H1 (cell line): ENCODE results near the gene PHF3. TPM values are rescaled to one million over a fixed set of nuclear protein-coding genes. Genes with fewer than 3 reads are reported as not detected.

Source experiments
- CTCF ChIA-PET: fragments of 300-600 bp; sonication (Branson Sonifier 250); formaldehyde crosslinking; loops from one replicate; lab custom pipeline; 2021; ENCODE audit not compliant: partially characterized antibody; lab: Charles Lee
- POLR2A ChIA-PET: fragments of 300-600 bp; sonication (Branson Sonifier 250); formaldehyde crosslinking; loops from one replicate; lab custom pipeline; 2021; ENCODE audit warnings: inconsistent platforms; ENCODE audit not compliant: partially characterized antibody; lab: Charles Lee
- DNase-seq, 2 experiments: peaks; one replicate each; pipeline versions ENCODE4 v3.0.0 to v3.0.0-alpha.2; 2010 to 2022; ENCODE audit warnings: low spot score in 2 of 2, low read depth in 1 of 2, mixed read lengths in 1 of 2
- FAIRE-seq: peaks from 2 replicates; lab custom pipeline; 2011; peaks lifted over from hg19 to GRCh38; lab: Jason Lieb, UNC
- H2AFZ ChIP-seq: 2 replicates; pipeline ENCODE4 v1.8.1; 2012; ENCODE audit warnings: low read length, inconsistent platforms
- H2AK5ac ChIP-seq: 2 replicates; pipeline ENCODE4 v1.6.1; 2013; ENCODE audit warnings: low read depth, low read length
- H2BK120ac ChIP-seq: replicated peaks from 2 replicates; pipeline ENCODE3; 2013; ENCODE audit warnings: low read depth, low read length, inconsistent platforms
- H2BK12ac ChIP-seq: 2 replicates; pipeline ENCODE4 v1.6.1; 2013; ENCODE audit warnings: low read depth, low read length
- H2BK15ac ChIP-seq: 2 replicates; pipeline ENCODE4 v1.6.1; 2013; ENCODE audit warnings: low read length
- H2BK20ac ChIP-seq: 2 replicates; pipeline ENCODE4 v1.6.1; 2013; ENCODE audit warnings: low read length
- H2BK5ac ChIP-seq: 2 replicates; pipeline ENCODE4 v1.6.1; 2013; ENCODE audit warnings: low read depth, low read length
- H3K14ac ChIP-seq: 2 replicates; pipeline ENCODE4 v1.6.1; 2013; ENCODE audit warnings: inconsistent platforms; ENCODE audit not compliant: insufficient read length
- H3K18ac ChIP-seq: 2 replicates; pipeline ENCODE4 v1.6.1; 2013; ENCODE audit warnings: low read length; ENCODE audit errors: extremely low read depth
- H3K23ac ChIP-seq: 2 replicates; pipeline ENCODE4 v1.6.1; 2013; ENCODE audit warnings: inconsistent platforms; ENCODE audit not compliant: insufficient read length
- H3K23me2 ChIP-seq: 2 replicates; pipeline ENCODE4 v1.6.1; 2013; ENCODE audit warnings: low read depth, low read length
- H3K27ac ChIP-seq: 2 replicates; pipeline ENCODE4 v1.6.1; 2011; ENCODE audit warnings: low read depth, low read length, inconsistent platforms
- H3K27me3 ChIP-seq, 4 experiments: replicated peaks in 1 of 4; 1 replicate in 1 of 4; 2 replicates in 3 of 4; pipeline versions ENCODE4 v1.6.1 to v1.8.1; 2011 to 2013; ENCODE audit warnings: low read length in 3 of 4, mild to moderate bottlenecking in 3 of 4, inconsistent platforms in 2 of 4, mixed read lengths in 2 of 4, moderate library complexity in 1 of 4; ENCODE audit not compliant: control insufficient read depth in 3 of 4, insufficient read depth in 3 of 4; ENCODE audit errors: extremely low read depth in 1 of 4
- H3K36me3 ChIP-seq, 4 experiments: 2 replicates each; pipeline versions ENCODE4 v1.6.1 to v1.8.1; 2011 to 2013; ENCODE audit warnings: mild to moderate bottlenecking in 4 of 4, low read length in 3 of 4, moderate library complexity in 2 of 4, control low read depth in 1 of 4, inconsistent platforms in 1 of 4; ENCODE audit not compliant: insufficient read depth in 4 of 4, control insufficient read depth in 2 of 4
- H3K4ac ChIP-seq: replicated peaks from 2 replicates; pipeline ENCODE3; 2013; ENCODE audit warnings: low read length, low read depth, mixed read lengths, inconsistent platforms; ENCODE audit not compliant: insufficient read length
- H3K4me1 ChIP-seq, 4 experiments: replicated peaks in 1 of 4; 1 replicate in 1 of 4; 2 replicates in 3 of 4; pipeline versions ENCODE4 v1.6.1 to v1.8.1; 2011 to 2013; ENCODE audit warnings: low read length in 3 of 4, inconsistent platforms in 2 of 4, mixed read lengths in 1 of 4; ENCODE audit not compliant: insufficient read depth in 4 of 4, control insufficient read depth in 3 of 4
- H3K4me2 ChIP-seq, 2 experiments: 2 replicates each; pipeline versions ENCODE4 v1.6.1 to v1.8.1; 2011 to 2013; ENCODE audit warnings: low read depth in 2 of 2, low read length in 2 of 2, control low read depth in 1 of 2, inconsistent platforms in 1 of 2, mild to moderate bottlenecking in 1 of 2; ENCODE audit not compliant: insufficient read depth in 1 of 2
- H3K4me3 ChIP-seq, 4 experiments: fragments of 200-600, 300-600 bp in 1 of 4; sonication (generic), shearing (Covaris generic), sonication (Bioruptor Twin) in 1 of 4; 2 replicates each; pipeline versions ENCODE4 v1.5.1 to v1.8.1; 2011 to 2016; ENCODE audit warnings: low read length in 4 of 4, low read depth in 3 of 4, control low read depth in 2 of 4, inconsistent platforms in 2 of 4, mild to moderate bottlenecking in 2 of 4, mixed read lengths in 1 of 4, moderate library complexity in 1 of 4; ENCODE audit not compliant: insufficient read depth in 2 of 4; ENCODE audit errors: extremely low read depth in 1 of 4
- H3K56ac ChIP-seq: replicated peaks from 2 replicates; pipeline ENCODE3; 2013; ENCODE audit warnings: low read depth, mild to moderate bottlenecking, mixed read lengths, low read length, inconsistent platforms; ENCODE audit not compliant: insufficient read length
- H3K79me1 ChIP-seq: 2 replicates; pipeline ENCODE4 v1.6.1; 2013; ENCODE audit warnings: low read depth, low read length, control low read depth
- H3K79me2 ChIP-seq, 2 experiments: 2 replicates each; pipeline versions ENCODE4 v1.6.1 to v1.8.1; 2012 to 2013; ENCODE audit warnings: low read length in 2 of 2, mild to moderate bottlenecking in 2 of 2, inconsistent platforms in 1 of 2; ENCODE audit not compliant: insufficient read depth in 2 of 2, control insufficient read depth in 1 of 2
- H3K9ac ChIP-seq, 4 experiments: replicated peaks in 1 of 4; 1 replicate in 1 of 4; 2 replicates in 3 of 4; pipeline versions ENCODE4 v1.6.1 to v1.8.1; 2011 to 2013; ENCODE audit warnings: low read depth in 3 of 4, low read length in 3 of 4, control low read depth in 2 of 4, mild to moderate bottlenecking in 2 of 4, moderate library complexity in 2 of 4, inconsistent platforms in 1 of 4; ENCODE audit errors: extremely low read depth in 1 of 4
- H3K9me3 ChIP-seq, 2 experiments: 2 replicates each; pipeline versions ENCODE4 v1.6.1 to v1.8.1; 2012 to 2013; ENCODE audit warnings: mild to moderate bottlenecking in 2 of 2, moderate library complexity in 2 of 2, control low read depth in 1 of 2, inconsistent platforms in 1 of 2, low read depth in 1 of 2, low read length in 1 of 2, mixed read lengths in 1 of 2; ENCODE audit not compliant: insufficient read depth in 2 of 2
- H4K20me1 ChIP-seq, 2 experiments: replicated peaks in 1 of 2; 2 replicates each; pipeline versions ENCODE3 to v1.8.1; 2011 to 2013; ENCODE audit warnings: inconsistent platforms in 2 of 2, low read length in 2 of 2, mild to moderate bottlenecking in 1 of 2; ENCODE audit not compliant: insufficient read depth in 2 of 2, control insufficient read depth in 1 of 2
- H4K5ac ChIP-seq: 2 replicates; pipeline ENCODE4 v1.6.1; 2013; ENCODE audit warnings: low read length, low read depth, mixed read lengths, inconsistent platforms; ENCODE audit not compliant: insufficient read length
- H4K8ac ChIP-seq: 2 replicates; pipeline ENCODE4 v1.8.0; 2013; ENCODE audit warnings: mild to moderate bottlenecking, moderate library complexity, low read length, inconsistent platforms; ENCODE audit not compliant: insufficient read depth; ENCODE audit errors: extremely low read depth
- H4K91ac ChIP-seq: replicated peaks from 2 replicates; pipeline ENCODE3; 2013; ENCODE audit warnings: low read length, mixed read lengths, inconsistent platforms; ENCODE audit not compliant: insufficient read length
- ATF3 ChIP-seq: IDR thresholded peaks from 2 replicates; pipeline ENCODE4 v1.6.1; 2011; ENCODE audit warnings: low read depth, mild to moderate bottlenecking, low read length; ENCODE audit not compliant: insufficient read depth
- CEBPB ChIP-seq: IDR thresholded peaks from 2 replicates; pipeline ENCODE4 v1.6.1; 2012; ENCODE audit warnings: low read depth, low read length
- CHD1 ChIP-seq: IDR thresholded peaks from 2 replicates; pipeline ENCODE4 v1.6.1; 2012; ENCODE audit warnings: low read depth, low read length, improper control_type of control experiment
- JUND ChIP-seq: IDR thresholded peaks from 2 replicates; pipeline ENCODE4 v1.6.1; 2011; ENCODE audit warnings: mild to moderate bottlenecking, improper control_type of control experiment, low read length
- MAFK ChIP-seq: IDR thresholded peaks from 2 replicates; pipeline ENCODE4 v1.6.1; 2012; ENCODE audit warnings: low read depth, mild to moderate bottlenecking, improper control_type of control experiment, low read length
- POLR2A ChIP-seq, 2 experiments: IDR thresholded peaks; 1 replicate in 1 of 2; 2 replicates in 1 of 2; pipeline ENCODE4 v1.6.1; 2011; ENCODE audit warnings: low read depth in 2 of 2, low read length in 2 of 2, mild to moderate bottlenecking in 2 of 2; ENCODE audit errors: control extremely low read depth in 1 of 2
- RXRA ChIP-seq: IDR thresholded peaks from 2 replicates; pipeline ENCODE4 v1.6.1; 2011; ENCODE audit warnings: low read depth, mild to moderate bottlenecking, low read length, moderate library complexity; ENCODE audit not compliant: insufficient read depth
- SAP30 ChIP-seq: fragments of 300-600 bp; sonication (generic); IDR thresholded peaks from 2 replicates; pipeline ENCODE4 v1.7.1; 2012; ENCODE audit warnings: low read length, moderate library complexity, mild to moderate bottlenecking, inconsistent platforms; ENCODE audit not compliant: insufficient read depth, insufficient replicate concordance
- SIRT6 ChIP-seq: IDR thresholded peaks from one replicate; pipeline ENCODE4 v1.7.1; 2012; ENCODE audit warnings: low read length, inconsistent platforms
- TAF7 ChIP-seq: optimal IDR thresholded peaks from 2 replicates; pipeline ENCODE3; 2011; ENCODE audit warnings: low read depth, mild to moderate bottlenecking, inconsistent platforms, low read length, moderate library complexity, borderline replicate concordance
- TCF12 ChIP-seq: IDR thresholded peaks from 2 replicates; pipeline ENCODE4 v1.6.1; 2011; ENCODE audit warnings: low read depth, mild to moderate bottlenecking, low read length
- WGBS, 2 experiments: shearing (Covaris generic) in 1 of 2; methylation state at CpG; one replicate each; pipeline versions ENCODE4 v1.1.6 to v1.1.7; 2013 to 2015; ENCODE audit warnings: low lambda C conversion rate in 2 of 2, mixed read lengths in 2 of 2, inconsistent platforms in 1 of 2, low coverage in 1 of 2, missing lambda C conversion rate in 1 of 2; ENCODE audit not compliant: insufficient replicate concordance in 2 of 2, insufficient coverage in 1 of 2, insufficient read length in 1 of 2; ENCODE audit errors: extremely low coverage in 1 of 2, missing lambda C conversion rate in 1 of 2; 5-methylcytosine and 5-hydroxymethylcytosine counted together
- polyA plus RNA-seq, 7 experiments: library from polyadenylated mRNA; depleted of rRNA in 3 of 7; stranded (reverse) in 5 of 7; unstranded in 2 of 7; fragments of >200 nt in 5 of 7; fragments of 200-250 nt in 2 of 7; gene quantifications; 1 replicate in 5 of 7; 2 replicates in 1 of 7; 4 replicates in 1 of 7; pipeline versions ENCODE4 v1.2.1 to v1.2.3, GENCODE V29; 2011 to 2013; ENCODE audit warnings: missing spikeins in 2 of 7, mixed read lengths in 2 of 7
- total RNA-seq: library from RNA; stranded (reverse); fragmentation: NEBNext Ultra II Directional; extraction: Animal tissue kit (Norgen Biotek cat#: 25700); gene quantifications from 2 replicates; pipeline ENCODE4 v1.2.1, GENCODE V29; 2021

PHF3 gene
- total and polyA plus RNA-seq, 2 of the 8 experiments (the other 6 are each of a cell fraction or from before 2014, with no cell fraction given) = 10.1 to 69.3 TPM

GRCh38 chr6:63716169-63716568 is 80.6 kb downstream of the PHF3 start:
- Histone ChIP-seq H2BK120ac (no peak overlapping the region), H2AK5ac (no peak overlapping the region), H2AFZ (no peak overlapping the region), H3K27ac (no peak overlapping the region), H3K4me3 (no peak overlapping the region), H2BK5ac (no peak overlapping the region), H4K20me1 (no peaks in the 10 kb centered on the region), H4K8ac (no peak overlapping the region), H3K23ac (no peak overlapping the region), H2BK12ac (no peak overlapping the region), H3K18ac (no peak overlapping the region), H3K23me2 (no peaks in the 10 kb centered on the region), H3K4me1 (no peaks in the 10 kb centered on the region), H3K27me3 (no peaks in the 10 kb centered on the region), H3K14ac (no peak overlapping the region), H3K56ac (no peak overlapping the region), H4K91ac (no peak overlapping the region), H3K9me3 (no peaks in the 10 kb centered on the region), H2BK15ac (no peak overlapping the region), H2BK20ac (no peak overlapping the region), H4K5ac (no peak overlapping the region), H3K4me2 (no peak overlapping the region), H3K79me2 (no peaks in the 10 kb centered on the region), H3K9ac (no peak overlapping the region), H3K4ac (no peak overlapping the region), H3K36me3 (peaks cover 2 to 27% (median 22%) of the 10 kb centered on the region in 4 experiments; a peak in 7 of 8 replicates), H3K79me1 (no peaks in the 10 kb centered on the region)
- FAIRE-seq (no peak), DNase-seq (no peak)
- ChIA-PET CTCF (interaction anchor here (1.8 kb wide), 1 partner anchor 86 kb away, joined by 10 read pairs; no protein-coding TSS in a partner anchor), POLR2A (interaction anchor here (0.6 to 1.5 kb wide), 2 partner anchors 31 to 75 kb away, joined by 3 read pairs; no protein-coding TSS in a partner anchor)
- 86% methylated on average over 2 of the region's 2 CpGs; no CpG with 5 or more reads in 1 of the 2 experiments for WGBS, 2 experiments
- TF ChIP-seq CEBPB = no peak
- no peak for TF ChIP-seq JUND
- no peak for TF ChIP-seq ATF3
- no peak for TF ChIP-seq TAF7
- TF ChIP-seq SAP30 = no peak
- TF ChIP-seq MAFK = no peak
- TF ChIP-seq RXRA = no peak
- no peak for TF ChIP-seq SIRT6
- TF ChIP-seq TCF12 = no peak
- no peak for TF ChIP-seq POLR2A (IDR thresholded peaks at IDR 0.05; ENCODE audit: control extremely low read depth in 1 of 2, low read depth in 2 of 2, low read length in 2 of 2)
- no peak for TF ChIP-seq CHD1
